Activated CD4-positive, alpha-beta T cell treated with anti-CD3 and anti-CD28 coated beads, Interleukin-2, Interleukin-6, amounts not matched to agents 100 ng/mL and 50 ng/mL, durations not matched to agents 16 hours and 8 hours (primary cell): ENCODE data around the gene CEP104.

Experiments used
- DNase-seq: peaks from one replicate; pipeline ENCODE4 v3.0.0-alpha.2; 2020

CEP104 gene

GRCh38 chr1:3864884-3865283 is 7.9 kb upstream of the CEP104 start:
- no peak for DNase-seq

DNA sequence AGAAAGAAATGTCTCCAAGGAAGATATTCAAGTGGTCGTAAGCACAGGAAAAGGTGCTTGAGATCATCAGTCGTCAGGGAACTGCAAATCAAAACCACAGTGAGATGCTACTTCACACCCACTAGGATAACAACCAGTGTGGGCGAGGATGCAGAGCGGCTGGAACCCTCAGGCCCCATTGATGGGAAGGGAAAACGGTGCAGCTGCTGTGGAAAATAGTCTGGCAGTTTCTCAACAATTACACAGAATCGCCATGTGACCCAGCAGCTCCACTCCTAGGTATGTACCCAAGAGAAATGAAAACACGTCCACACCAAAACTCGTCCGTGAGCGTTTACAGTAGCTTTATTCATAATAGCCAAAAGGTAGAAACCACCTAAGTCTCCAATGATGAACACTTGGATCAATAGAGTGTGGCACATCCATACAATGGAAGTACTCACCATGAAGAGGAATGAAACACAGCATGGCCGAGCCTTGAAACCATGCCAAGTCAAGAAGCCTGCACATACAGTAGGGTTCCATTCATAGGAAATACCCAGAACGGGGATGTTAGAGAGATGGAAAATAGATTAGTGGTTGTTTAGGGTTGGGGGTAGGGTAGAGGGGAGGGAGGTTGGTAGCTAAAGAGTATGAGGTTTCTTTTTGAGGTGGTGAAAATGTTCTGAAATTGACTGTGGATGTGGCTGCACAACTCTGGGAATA is 6.4 kb upstream of the CEP104 start:
- no peak for DNase-seq

GRCh38 chr1:3858231-3858981 is 1.4 kb upstream of the CEP104 start:
- DNase-seq, result peak; percentile 12

DNA sequence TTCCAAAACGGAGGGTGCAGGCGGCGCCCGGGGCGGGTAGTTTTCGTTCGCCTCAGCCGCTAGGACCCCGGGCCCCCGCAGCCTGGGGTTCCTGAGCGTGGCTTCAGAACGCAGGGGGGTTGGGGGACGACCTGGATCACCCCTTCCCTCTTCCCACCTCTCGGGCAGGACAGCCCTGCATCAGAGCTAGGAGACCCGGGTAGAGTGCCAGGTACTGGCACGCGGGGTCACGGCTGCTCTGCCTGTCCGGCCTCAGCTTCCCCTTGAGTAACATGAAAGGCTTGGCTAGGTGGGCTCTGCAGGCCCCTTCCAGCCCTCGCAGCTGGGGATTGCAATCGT is 749 bp upstream of the CEP104 start:
- no peak for DNase-seq

GRCh38 chr1:3852711-3853485 is 4.1 kb downstream of the CEP104 start:
- no peak for DNase-seq

- no peak for DNase-seq
Observed at GRCh38 chr1:3852091-3852490, 4.9 kb downstream of the CEP104 start.

DNA sequence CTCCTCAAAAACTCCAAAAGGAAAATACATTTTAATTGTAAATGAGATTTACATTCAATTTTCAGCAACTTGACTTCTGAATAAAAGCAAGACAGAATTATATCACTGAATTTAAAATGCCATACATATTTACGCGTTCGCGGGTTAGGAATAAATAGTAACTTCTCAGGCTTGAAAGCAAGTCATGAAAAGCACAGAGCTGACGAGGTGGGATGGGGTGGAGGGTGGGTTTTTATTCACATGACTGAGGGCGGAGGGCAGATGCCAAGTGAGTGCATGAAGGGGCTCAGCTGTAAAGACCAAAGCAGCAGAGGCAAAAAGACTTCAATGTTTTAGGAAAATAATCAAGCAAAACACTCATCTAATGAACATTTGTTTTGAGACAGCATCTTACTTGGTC is 5.7 kb downstream of the CEP104 start:
- no peak for DNase-seq

- no peak for DNase-seq
Observed at GRCh38 chr1:3850857-3851256, 6.2 kb downstream of the CEP104 start.

GRCh38 chr1:3847081-3847480 is 9.9 kb downstream of the CEP104 start:
- DNase-seq, result no peak

GRCh38 chr1:3846541-3846940 is 10.5 kb downstream of the CEP104 start:
- no peak for DNase-seq

DNA sequence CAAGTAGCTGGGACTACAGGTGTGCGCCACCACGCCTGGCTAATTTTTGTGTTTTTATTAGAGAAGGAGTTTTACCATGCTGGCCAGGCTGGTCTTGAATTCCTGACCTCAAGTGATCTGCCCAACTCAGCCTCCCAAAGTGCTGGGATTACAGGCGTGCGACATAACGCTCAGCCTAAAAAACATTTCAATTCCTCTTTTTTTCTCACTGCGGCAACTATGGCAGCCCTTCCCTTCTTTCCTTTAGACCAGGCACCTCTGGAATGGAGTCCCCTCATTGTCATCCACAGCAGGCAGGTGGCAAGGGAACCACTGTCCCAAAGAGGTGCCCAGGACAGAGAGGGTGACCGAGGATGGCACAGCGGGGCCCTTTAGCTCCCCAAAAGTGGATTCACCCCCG is 14.1 kb downstream of the CEP104 start:
- DNase-seq, result no peak

DNA sequence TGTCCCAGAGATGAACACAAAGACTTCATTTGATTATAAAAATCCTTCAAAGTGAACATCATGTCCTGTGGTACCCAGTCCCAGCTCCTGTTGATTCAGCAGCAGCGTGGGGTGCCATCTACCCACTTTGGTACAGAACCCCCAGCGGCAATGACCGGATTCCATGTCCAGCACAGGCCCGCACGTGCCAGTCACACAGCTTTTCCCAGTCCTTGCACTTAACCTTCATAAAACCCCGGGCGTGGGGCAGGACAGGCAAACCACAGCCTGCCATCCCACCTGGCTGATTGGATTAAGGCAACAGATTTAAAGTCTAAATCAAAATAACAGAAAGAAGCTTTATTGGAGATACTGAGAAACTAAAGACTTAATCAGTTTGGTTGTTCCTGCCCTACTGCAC is 15.5 kb downstream of the CEP104 start:
- DNase-seq, result no peak

DNA sequence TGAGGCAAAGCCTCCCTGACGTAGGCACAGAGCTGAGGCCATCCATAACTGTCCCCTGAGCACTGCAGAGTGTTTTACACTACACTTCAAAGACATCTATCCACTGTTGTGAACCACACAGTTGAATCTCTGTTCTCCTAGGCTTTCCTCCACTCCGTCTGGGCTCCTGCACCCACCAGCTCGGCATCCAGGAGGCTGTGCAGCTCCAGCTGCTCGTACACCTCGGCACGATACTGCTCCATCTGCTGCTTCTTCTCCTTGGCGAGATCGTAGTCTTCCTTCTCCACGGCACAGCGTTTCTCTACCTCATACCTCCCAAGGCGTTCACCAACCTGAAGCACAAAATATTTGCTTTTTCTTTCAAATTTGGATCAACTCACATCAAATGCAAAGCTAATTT is 18.2 kb downstream of the CEP104 start:
- no peak for DNase-seq

DNA sequence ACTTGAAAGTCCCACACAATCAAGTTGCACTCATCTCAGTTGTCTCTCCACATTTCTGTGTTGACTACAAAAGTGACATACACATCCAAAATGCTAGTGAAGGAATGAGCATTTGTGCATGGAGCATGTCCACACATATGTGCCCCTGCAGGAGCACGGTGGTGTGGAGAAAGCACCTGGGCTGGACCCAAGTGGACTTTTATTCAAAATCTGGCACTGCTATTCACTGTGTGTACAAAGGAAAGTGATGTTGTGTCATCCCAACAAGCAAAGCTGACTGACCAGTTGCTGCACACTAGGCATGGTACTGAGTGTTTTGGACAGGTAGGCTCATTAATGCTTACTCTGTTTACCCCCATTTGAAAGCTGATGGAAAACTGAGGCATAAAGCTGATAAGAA is 19.3 kb downstream of the CEP104 start:
- no peak for DNase-seq

DNA sequence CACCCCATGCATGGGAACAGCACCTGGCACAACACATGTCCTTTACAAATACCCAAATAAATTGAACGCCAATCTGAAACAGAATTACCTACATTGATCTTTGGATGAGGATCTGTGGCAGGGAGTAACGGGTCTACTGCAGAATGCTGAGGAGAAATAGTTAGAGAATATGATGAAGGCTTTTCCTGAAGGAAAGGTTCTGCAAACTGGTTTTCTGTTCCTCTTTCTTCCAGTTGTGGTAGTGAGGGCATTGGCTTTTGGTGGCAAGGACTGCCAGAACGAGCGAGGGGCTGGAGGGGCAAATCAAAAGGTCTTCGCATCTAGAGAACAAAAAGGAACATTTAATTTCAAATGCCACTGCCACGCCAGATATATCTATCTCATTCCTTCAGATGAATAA is 19.8 kb downstream of the CEP104 start:
- DNase-seq, result no peak

GRCh38 chr1:3836421-3836820 is 20.6 kb downstream of the CEP104 start:
- DNase-seq, result no peak

- DNase-seq, result no peak
Observed at GRCh38 chr1:3834701-3835100, 22.3 kb downstream of the CEP104 start.

GRCh38 chr1:3831689-3832088 is 25.3 kb downstream of the CEP104 start:
- DNase-seq, result no peak

GRCh38 chr1:3828391-3828790 is 28.6 kb downstream of the CEP104 start:
- no peak for DNase-seq

- DNase-seq, result no peak
Observed at GRCh38 chr1:3827813-3828307, 29.2 kb downstream of the CEP104 start.

GRCh38 chr1:3825356-3825755 is 31.7 kb downstream of the CEP104 start:
- no peak for DNase-seq

- no peak for DNase-seq
Observed at GRCh38 chr1:3824650-3825049, 32.4 kb downstream of the CEP104 start.

DNA sequence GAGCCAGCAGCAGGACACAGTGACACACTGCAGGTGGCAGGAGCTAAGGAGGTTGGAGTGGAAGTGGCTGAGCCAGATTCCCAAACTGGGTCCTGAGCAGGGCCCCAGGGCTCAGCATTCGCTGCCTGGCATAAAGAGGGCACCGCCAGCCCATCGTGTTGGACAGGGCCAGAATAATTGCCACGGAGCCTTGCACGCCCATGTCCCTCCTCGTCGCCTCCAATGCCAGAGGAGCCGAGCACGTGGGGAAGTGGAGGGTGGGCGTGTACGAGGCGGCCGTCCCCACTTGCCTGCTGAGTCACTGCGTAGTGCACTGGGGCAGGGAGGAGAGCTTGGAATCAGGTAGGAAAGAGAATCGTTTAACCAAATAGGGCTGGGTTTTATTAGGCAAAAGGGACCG is 34.6 kb downstream of the CEP104 start:
- DNase-seq, result no peak

DNA sequence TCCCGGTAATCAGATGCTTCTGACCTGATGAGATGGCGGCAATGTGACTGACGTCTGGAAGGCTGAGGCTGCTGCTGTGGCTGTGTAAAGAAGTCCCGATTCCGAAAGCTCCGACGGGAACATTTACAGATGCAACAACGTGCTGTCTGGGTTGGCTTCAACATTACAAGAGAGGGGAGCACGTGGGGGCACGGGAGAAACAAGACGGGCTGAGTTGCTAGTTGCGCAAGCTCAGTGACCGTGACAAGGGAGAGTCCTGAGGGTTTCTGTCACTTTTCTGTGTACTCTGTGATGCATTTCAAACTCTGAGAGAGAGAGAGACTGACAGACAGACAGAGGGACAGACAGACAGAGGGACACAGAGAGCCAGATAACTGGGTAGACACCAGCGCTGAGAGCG is 35.1 kb downstream of the CEP104 start:
- no peak for DNase-seq
